Prostate gland (tissue), 2 donors: ENCODE results near the gene ATP8B2.
A peak's percentile ranks its signal among the peaks of the same experiment; 100 is the strongest.

ENCODE experiments used
- CTCF ChIP-seq, 4 experiments: fragments of 200-600 bp in 2 of 4; fragments of 450-650 bp in 2 of 4; sonication (generic) in 2 of 4; IDR thresholded peaks; 1 replicate in 3 of 4; 2 replicates in 1 of 4; pipeline ENCODE4 v1.5.1; 2016 to 2019; ENCODE audit warnings: antibody characterized with exemption in 4 of 4, mild to moderate bottlenecking in 2 of 4, moderate library complexity in 2 of 4
- POLR2A ChIP-seq: fragments of 450-650 bp; IDR thresholded peaks from one replicate; pipeline ENCODE4 v1.6.1; 2016; ENCODE audit warnings: antibody characterized with exemption, mild to moderate bottlenecking

GRCh38 chr1:154326546-154327465, 1.5 kb downstream of the ATP8B2 start:
- TF ChIP-seq CTCF (IDR thresholded peaks at IDR 0.05) (peak in 1 of 4 experiments; percentile 2), POLR2A (no peak)
